NB4 (cell line): ENCODE results near the gene PES1.

Experiments
- CTCF ChIP-seq: IDR thresholded peaks from one replicate; pipeline ENCODE4 v1.5.1; 2012; ENCODE audit warnings: low read depth, low read length
- MAX ChIP-seq: IDR thresholded peaks from 2 replicates; pipeline ENCODE4 v1.6.1; 2011; ENCODE audit warnings: low read depth, low read length
- MYC ChIP-seq: IDR thresholded peaks from 2 replicates; pipeline ENCODE4 v1.6.1; 2011; ENCODE audit warnings: low read depth, low read length
- POLR2A ChIP-seq: IDR thresholded peaks from 2 replicates; pipeline ENCODE4 v1.6.1; 2011; ENCODE audit warnings: mild to moderate bottlenecking; ENCODE audit not compliant: insufficient read length; ENCODE audit errors: extremely low read depth

- TF ChIP-seq CTCF: no peak
- no peak for TF ChIP-seq POLR2A
- TF ChIP-seq MAX: no peak
- TF ChIP-seq MYC: no peak
Measured at GRCh38 chr22:30535182-30535581, 56.5 kb downstream of the PES1 start.
